AG08395 (cell line): ENCODE measurements around the gene VTA1.
"Not testable (repeated sequence)": the region's sequence is repeated elsewhere in the genome, so short reads cannot be mapped to it uniquely, and the experiment has no call there.

Source experiments
- DNase-seq: peaks from one replicate; pipeline ENCODE4 v3.0.0; 2012; ENCODE audit warnings: mixed read lengths, low spot score

VTA1 gene

GRCh38 chr6:142172758-142173157, 25.7 kb downstream of the VTA1 start:
- no peak for DNase-seq

- DNase-seq, result no peak
Observed at GRCh38 chr6:142173980-142174379, 26.9 kb downstream of the VTA1 start.

- DNase-seq, result no peak
Observed at GRCh38 chr6:142174703-142175102, 27.6 kb downstream of the VTA1 start.

- DNase-seq, result no peak
Observed at GRCh38 chr6:142178129-142178528, 31.1 kb downstream of the VTA1 start.

GRCh38 chr6:142182004-142182403, 34.9 kb downstream of the VTA1 start:
- DNase-seq, result no peak

- DNase-seq, result no peak
Observed at GRCh38 chr6:142183351-142183750, 36.3 kb downstream of the VTA1 start.

GRCh38 chr6:142184307-142184706, 37.2 kb downstream of the VTA1 start:
- no peak for DNase-seq

- DNase-seq, result no peak
Observed at GRCh38 chr6:142185641-142186040, 38.6 kb downstream of the VTA1 start.

GRCh38 chr6:142187209-142187608, 40.1 kb downstream of the VTA1 start:
- DNase-seq, result peak; percentile 4

- not testable (repeated sequence) for DNase-seq
Observed at GRCh38 chr6:142188341-142188740, 41.3 kb downstream of the VTA1 start.

GRCh38 chr6:142189057-142189456, 42.0 kb downstream of the VTA1 start:
- DNase-seq, result no peak

GRCh38 chr6:142192343-142192742, 45.3 kb downstream of the VTA1 start:
- no peak for DNase-seq

GRCh38 chr6:142193621-142194020, 46.6 kb downstream of the VTA1 start:
- DNase-seq, result no peak

GRCh38 chr6:142195862-142196541, 48.9 kb downstream of the VTA1 start:
- DNase-seq, result no peak

GRCh38 chr6:142200846-142201628, 54.0 kb downstream of the VTA1 start:
- no peak for DNase-seq

GRCh38 chr6:142207265-142207877, 60.3 kb downstream of the VTA1 start:
- DNase-seq, result peak; percentile 60

- DNase-seq, result no peak
Observed at GRCh38 chr6:142210606-142211005, 63.5 kb downstream of the VTA1 start.

- DNase-seq, result no peak
Observed at GRCh38 chr6:142213402-142213801, 66.3 kb downstream of the VTA1 start.

- DNase-seq, result no peak
Observed at GRCh38 chr6:142218446-142218845, 71.4 kb downstream of the VTA1 start.

GRCh38 chr6:142222022-142222421, 75.0 kb downstream of the VTA1 start:
- no peak for DNase-seq

GRCh38 chr6:142223938-142224337, 76.9 kb downstream of the VTA1 start:
- DNase-seq, result no peak

GRCh38 chr6:142225115-142225514, 78.1 kb downstream of the VTA1 start:
- DNase-seq, result no peak

- no peak for DNase-seq
Observed at GRCh38 chr6:142225552-142225951, 78.5 kb downstream of the VTA1 start.
